Astrocyte of the cerebellum (primary cell): ENCODE results near the gene GTPBP1.

Experiments
- DNase-seq: peaks from one replicate; pipeline ENCODE4 v3.0.0-alpha.2; 2011; ENCODE audit warnings: low read depth
- H3K4me3 ChIP-seq: 2 replicates; pipeline ENCODE4 v1.5.1; 2011; ENCODE audit warnings: mild to moderate bottlenecking, low read depth, low read length, moderate library complexity
- CTCF ChIP-seq: IDR thresholded peaks from 2 replicates; pipeline ENCODE4 v1.5.1; 2012; ENCODE audit warnings: low read length, low read depth, moderate library complexity, mild to moderate bottlenecking; ENCODE audit errors: missing control alignments
- in situ Hi-C: cut with HindIII; loops from 2 replicates; pipeline ENCODE4 v1.10.0; 2017; ENCODE audit warnings: low sequenced_read_pairs

Gene GTPBP1

GRCh38 chr22:38721551-38721950 is 15.8 kb downstream of the GTPBP1 start:
- in situ Hi-C loops, result no loop called here
- H3K4me3 ChIP-seq, result no peak overlapping the region
- no peak for DNase-seq
- TF ChIP-seq CTCF, result no peak

GRCh38 chr22:38724176-38724575 is 18.4 kb downstream of the GTPBP1 start:
- DNase-seq, result no peak
- no peak overlapping the region for H3K4me3 ChIP-seq
- TF ChIP-seq CTCF, result no peak
- in situ Hi-C loops, result no loop called here

GRCh38 chr22:38724926-38725571 is 19.3 kb downstream of the GTPBP1 start:
- H3K4me3 ChIP-seq, result no peak overlapping the region
- peak; percentile 71 for TF ChIP-seq CTCF
- in situ Hi-C loops, result no loop called here
- DNase-seq, result no peak

GRCh38 chr22:38725900-38726655 is 20.3 kb downstream of the GTPBP1 start:
- no peak for TF ChIP-seq CTCF
- in situ Hi-C loops, result no loop called here

GRCh38 chr22:38727123-38727522 is 21.4 kb downstream of the GTPBP1 start:
- in situ Hi-C loops, result no loop called here
- no peak for TF ChIP-seq CTCF
- DNase-seq, result no peak
- no peak overlapping the region for H3K4me3 ChIP-seq

More at GRCh38 chr22:38725900-38726655, 20.3 kb downstream of the GTPBP1 start:
- no peak for DNase-seq
- no peak overlapping the region for H3K4me3 ChIP-seq

GRCh38 chr22:38727530-38728451 is 22.0 kb downstream of the GTPBP1 start:
- DNase-seq, result no peak
- in situ Hi-C loops, result no loop called here

More at GRCh38 chr22:38727530-38728451, 22.0 kb downstream of the GTPBP1 start:
- no peak for TF ChIP-seq CTCF
- no peak overlapping the region for H3K4me3 ChIP-seq
